ENCODE data around the gene AUTS2.

AUTS2 gene

DNA sequence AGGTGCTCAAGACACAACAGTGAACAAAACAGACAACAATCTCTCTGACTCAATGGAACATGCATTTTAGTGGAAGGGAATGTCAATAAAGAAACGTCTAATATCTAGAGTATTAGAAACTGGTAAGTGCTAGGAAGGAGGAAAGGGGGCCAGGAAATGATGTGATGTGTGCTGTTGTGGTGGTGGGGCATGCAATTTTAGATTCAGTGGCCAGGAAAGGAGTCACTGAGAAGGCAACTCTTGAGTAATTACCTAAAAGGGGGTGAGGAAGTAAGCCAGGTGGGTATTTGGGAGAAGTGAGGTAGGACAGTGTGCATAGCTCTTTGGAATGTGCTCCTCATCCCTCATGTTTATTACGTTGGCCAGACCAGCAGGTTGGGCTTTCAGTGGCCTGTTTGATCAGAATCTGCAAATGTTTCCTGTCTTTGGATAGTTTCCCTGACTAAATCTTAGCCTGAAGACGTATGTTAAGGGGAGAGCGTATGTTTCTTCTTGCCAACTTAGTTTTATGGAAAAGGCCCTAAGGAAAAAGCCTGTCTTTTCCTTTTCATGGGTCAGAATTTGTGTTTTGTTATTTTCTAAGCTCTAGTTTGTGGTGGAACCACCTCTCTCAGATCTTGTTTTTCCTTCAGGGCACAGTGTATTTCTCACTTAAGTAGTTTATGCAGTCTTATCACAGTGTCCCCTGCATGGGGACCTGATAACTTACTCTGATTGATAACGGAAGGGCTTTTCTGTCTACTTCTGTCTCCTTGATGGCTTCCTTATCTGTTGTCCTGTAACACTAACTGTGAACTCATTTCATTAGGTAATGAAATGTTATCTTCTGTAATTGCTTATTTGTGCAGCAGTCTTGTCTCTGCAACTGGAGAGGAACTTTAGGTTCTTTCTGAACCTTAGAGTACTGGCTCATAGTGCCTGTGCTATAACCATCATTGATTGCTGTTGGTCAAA lies 203.7 kb downstream of the AUTS2 start (continued):
- TF ChIP-seq, protein P1, sequence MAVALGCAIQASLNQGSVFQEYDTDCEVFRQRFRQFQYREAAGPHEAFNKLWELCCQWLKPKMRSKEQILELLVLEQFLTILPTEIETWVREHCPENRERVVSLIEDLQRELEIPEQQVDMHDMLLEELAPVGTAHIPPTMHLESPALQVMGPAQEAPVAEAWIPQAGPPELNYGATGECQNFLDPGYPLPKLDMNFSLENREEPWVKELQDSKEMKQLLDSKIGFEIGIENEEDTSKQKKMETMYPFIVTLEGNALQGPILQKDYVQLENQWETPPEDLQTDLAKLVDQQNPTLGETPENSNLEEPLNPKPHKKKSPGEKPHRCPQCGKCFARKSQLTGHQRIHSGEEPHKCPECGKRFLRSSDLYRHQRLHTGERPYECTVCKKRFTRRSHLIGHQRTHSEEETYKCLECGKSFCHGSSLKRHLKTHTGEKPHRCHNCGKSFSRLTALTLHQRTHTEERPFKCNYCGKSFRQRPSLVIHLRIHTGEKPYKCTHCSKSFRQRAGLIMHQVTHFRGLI (tag by site-specific recombination; IDR thresholded peaks at IDR 0.05): peak; percentile 99
- peak; percentile 80 for TF ChIP-seq TRIM28 (IDR thresholded peaks at IDR 0.05; ENCODE audit: borderline replicate concordance, low read length)
- peak; percentile 24; the same call in 1 of the 2 replicates for TF ChIP-seq ZNF335 (tag by site-specific recombination; conservative IDR thresholded peaks at IDR 0.05)
- TF ChIP-seq ZBTB7A (tag by site-specific recombination; IDR thresholded peaks at IDR 0.05; ENCODE audit: low read depth): no peak
- TF ChIP-seq OVOL3 (tag by site-specific recombination; IDR thresholded peaks at IDR 0.05): peak; percentile 45; the same call in 1 of the 2 replicates
- TF ChIP-seq, protein P2, sequence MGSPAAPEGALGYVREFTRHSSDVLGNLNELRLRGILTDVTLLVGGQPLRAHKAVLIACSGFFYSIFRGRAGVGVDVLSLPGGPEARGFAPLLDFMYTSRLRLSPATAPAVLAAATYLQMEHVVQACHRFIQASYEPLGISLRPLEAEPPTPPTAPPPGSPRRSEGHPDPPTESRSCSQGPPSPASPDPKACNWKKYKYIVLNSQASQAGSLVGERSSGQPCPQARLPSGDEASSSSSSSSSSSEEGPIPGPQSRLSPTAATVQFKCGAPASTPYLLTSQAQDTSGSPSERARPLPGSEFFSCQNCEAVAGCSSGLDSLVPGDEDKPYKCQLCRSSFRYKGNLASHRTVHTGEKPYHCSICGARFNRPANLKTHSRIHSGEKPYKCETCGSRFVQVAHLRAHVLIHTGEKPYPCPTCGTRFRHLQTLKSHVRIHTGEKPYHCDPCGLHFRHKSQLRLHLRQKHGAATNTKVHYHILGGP (tag by site-specific recombination; IDR thresholded peaks at IDR 0.05): no peak
- no peak for TF ChIP-seq ZNF514 (tag by site-specific recombination; IDR thresholded peaks at IDR 0.05)
- TF ChIP-seq, protein P3, sequence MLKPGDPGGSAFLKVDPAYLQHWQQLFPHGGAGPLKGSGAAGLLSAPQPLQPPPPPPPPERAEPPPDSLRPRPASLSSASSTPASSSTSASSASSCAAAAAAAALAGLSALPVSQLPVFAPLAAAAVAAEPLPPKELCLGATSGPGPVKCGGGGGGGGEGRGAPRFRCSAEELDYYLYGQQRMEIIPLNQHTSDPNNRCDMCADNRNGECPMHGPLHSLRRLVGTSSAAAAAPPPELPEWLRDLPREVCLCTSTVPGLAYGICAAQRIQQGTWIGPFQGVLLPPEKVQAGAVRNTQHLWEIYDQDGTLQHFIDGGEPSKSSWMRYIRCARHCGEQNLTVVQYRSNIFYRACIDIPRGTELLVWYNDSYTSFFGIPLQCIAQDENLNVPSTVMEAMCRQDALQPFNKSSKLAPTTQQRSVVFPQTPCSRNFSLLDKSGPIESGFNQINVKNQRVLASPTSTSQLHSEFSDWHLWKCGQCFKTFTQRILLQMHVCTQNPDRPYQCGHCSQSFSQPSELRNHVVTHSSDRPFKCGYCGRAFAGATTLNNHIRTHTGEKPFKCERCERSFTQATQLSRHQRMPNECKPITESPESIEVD (tag by site-specific recombination; IDR thresholded peaks at IDR 0.05): peak; percentile 92
- TF ChIP-seq GLI2 (tag by site-specific recombination; IDR thresholded peaks at IDR 0.05; ENCODE audit: borderline replicate concordance, low read depth): no peak
- TF ChIP-seq ZNF629 (tag by site-specific recombination; IDR thresholded peaks at IDR 0.05): peak; percentile 50; the same call in 1 of the 2 replicates
- no peak for TF ChIP-seq ZBTB21 (tag by site-specific recombination; IDR thresholded peaks at IDR 0.05)
- TF ChIP-seq PRDM1 (tag by site-specific recombination; IDR thresholded peaks at IDR 0.05): no peak
- no peak for TF ChIP-seq ZNF707 (tag by site-specific recombination; IDR thresholded peaks at IDR 0.05)
- TF ChIP-seq ZSCAN30 (tag by site-specific recombination; IDR thresholded peaks at IDR 0.05): 0 out of 2 replicates have a peak, but pooled peaks have one; percentile 20
- TF ChIP-seq ZSCAN23 (tag by site-specific recombination; IDR thresholded peaks at IDR 0.05): no peak
- no peak; the same call in 1 of the 2 replicates for TF ChIP-seq KLF10 (tag by site-specific recombination; IDR thresholded peaks at IDR 0.05)
- TF ChIP-seq, protein P4, sequence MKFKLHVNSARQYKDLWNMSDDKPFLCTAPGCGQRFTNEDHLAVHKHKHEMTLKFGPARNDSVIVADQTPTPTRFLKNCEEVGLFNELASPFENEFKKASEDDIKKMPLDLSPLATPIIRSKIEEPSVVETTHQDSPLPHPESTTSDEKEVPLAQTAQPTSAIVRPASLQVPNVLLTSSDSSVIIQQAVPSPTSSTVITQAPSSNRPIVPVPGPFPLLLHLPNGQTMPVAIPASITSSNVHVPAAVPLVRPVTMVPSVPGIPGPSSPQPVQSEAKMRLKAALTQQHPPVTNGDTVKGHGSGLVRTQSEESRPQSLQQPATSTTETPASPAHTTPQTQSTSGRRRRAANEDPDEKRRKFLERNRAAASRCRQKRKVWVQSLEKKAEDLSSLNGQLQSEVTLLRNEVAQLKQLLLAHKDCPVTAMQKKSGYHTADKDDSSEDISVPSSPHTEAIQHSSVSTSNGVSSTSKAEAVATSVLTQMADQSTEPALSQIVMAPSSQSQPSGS (tag by site-specific recombination; IDR thresholded peaks at IDR 0.05; ENCODE audit: low read depth): no peak
- TF ChIP-seq ZNF404 (tag by site-specific recombination; IDR thresholded peaks at IDR 0.05): no peak
- no peak for TF ChIP-seq ZBTB17 (tag by site-specific recombination; IDR thresholded peaks at IDR 0.05)
- peak; percentile 88 for TF ChIP-seq OSR2 (tag by site-specific recombination; IDR thresholded peaks at IDR 0.05)
- no peak for TF ChIP-seq ZNF175 (tag by site-specific recombination; IDR thresholded peaks at IDR 0.05)
- TF ChIP-seq, protein P5, sequence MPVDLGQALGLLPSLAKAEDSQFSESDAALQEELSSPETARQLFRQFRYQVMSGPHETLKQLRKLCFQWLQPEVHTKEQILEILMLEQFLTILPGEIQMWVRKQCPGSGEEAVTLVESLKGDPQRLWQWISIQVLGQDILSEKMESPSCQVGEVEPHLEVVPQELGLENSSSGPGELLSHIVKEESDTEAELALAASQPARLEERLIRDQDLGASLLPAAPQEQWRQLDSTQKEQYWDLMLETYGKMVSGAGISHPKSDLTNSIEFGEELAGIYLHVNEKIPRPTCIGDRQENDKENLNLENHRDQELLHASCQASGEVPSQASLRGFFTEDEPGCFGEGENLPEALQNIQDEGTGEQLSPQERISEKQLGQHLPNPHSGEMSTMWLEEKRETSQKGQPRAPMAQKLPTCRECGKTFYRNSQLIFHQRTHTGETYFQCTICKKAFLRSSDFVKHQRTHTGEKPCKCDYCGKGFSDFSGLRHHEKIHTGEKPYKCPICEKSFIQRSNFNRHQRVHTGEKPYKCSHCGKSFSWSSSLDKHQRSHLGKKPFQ (tag by site-specific recombination; IDR thresholded peaks at IDR 0.05): 0 out of 2 replicates have a peak, but pooled peaks have one; percentile 14
- TF ChIP-seq, protein P6, sequence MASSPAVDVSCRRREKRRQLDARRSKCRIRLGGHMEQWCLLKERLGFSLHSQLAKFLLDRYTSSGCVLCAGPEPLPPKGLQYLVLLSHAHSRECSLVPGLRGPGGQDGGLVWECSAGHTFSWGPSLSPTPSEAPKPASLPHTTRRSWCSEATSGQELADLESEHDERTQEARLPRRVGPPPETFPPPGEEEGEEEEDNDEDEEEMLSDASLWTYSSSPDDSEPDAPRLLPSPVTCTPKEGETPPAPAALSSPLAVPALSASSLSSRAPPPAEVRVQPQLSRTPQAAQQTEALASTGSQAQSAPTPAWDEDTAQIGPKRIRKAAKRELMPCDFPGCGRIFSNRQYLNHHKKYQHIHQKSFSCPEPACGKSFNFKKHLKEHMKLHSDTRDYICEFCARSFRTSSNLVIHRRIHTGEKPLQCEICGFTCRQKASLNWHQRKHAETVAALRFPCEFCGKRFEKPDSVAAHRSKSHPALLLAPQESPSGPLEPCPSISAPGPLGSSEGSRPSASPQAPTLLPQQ (tag by site-specific recombination; IDR thresholded peaks at IDR 0.05): peak; percentile 93
- TF ChIP-seq, protein P7, sequence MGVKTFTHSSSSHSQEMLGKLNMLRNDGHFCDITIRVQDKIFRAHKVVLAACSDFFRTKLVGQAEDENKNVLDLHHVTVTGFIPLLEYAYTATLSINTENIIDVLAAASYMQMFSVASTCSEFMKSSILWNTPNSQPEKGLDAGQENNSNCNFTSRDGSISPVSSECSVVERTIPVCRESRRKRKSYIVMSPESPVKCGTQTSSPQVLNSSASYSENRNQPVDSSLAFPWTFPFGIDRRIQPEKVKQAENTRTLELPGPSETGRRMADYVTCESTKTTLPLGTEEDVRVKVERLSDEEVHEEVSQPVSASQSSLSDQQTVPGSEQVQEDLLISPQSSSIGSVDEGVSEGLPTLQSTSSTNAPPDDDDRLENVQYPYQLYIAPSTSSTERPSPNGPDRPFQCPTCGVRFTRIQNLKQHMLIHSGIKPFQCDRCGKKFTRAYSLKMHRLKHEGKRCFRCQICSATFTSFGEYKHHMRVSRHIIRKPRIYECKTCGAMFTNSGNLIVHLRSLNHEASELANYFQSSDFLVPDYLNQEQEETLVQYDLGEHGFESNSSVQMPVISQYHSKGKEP (tag by site-specific recombination; IDR thresholded peaks at IDR 0.05): peak; percentile 47
- TF ChIP-seq FEZF1 (tag by site-specific recombination; IDR thresholded peaks at IDR 0.05): peak; percentile 80
- no peak for TF ChIP-seq ZNF658 (tag by site-specific recombination; IDR thresholded peaks at IDR 0.05)
- TF ChIP-seq GLIS1 (tag by site-specific recombination; IDR thresholded peaks at IDR 0.05): 0 out of 2 replicates have a peak, but pooled peaks have one; percentile 22
- TF ChIP-seq ZNF792 (tag by site-specific recombination; IDR thresholded peaks at IDR 0.05): no peak
- no peak for TF ChIP-seq SETDB1 (IDR thresholded peaks at IDR 0.05; ENCODE audit: insufficient read length, low read length)
